Measurements from ENCODE around the gene FNBP1.
"Not testable (repeated sequence)": the region's sequence is repeated elsewhere in the genome, so short reads cannot be mapped to it uniquely, and the experiment has no call there.

The FNBP1 gene

GRCh38 chr9:129916707-129917106 lies 126.3 kb downstream of the FNBP1 start:
- no peak for DNase-seq

DNA sequence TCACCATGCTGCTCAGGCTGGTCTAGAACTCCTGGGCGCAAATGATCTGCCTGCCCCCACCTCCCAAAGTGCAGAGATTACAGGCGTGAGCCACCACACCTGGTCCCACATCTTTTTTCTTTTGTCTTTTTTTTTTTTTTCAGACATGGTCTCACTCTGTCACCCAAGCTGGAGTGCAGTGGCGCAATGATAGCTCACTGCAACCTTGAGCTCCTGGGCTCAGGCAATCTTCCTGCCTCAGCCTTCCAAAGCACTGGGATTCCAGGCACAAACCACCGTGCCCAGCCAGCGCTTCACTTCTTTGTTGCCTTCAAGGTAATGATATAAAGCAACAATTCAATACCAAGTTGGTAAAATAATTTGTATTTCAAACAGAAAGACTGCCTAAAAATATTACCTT lies 128.9 kb downstream of the FNBP1 start:
- no peak for DNase-seq

GRCh38 chr9:129910628-129911567 lies 132.1 kb downstream of the FNBP1 start:
- peak; percentile 99 for DNase-seq

GRCh38 chr9:129909851-129910250 lies 133.1 kb downstream of the FNBP1 start:
- no peak for DNase-seq

DNA sequence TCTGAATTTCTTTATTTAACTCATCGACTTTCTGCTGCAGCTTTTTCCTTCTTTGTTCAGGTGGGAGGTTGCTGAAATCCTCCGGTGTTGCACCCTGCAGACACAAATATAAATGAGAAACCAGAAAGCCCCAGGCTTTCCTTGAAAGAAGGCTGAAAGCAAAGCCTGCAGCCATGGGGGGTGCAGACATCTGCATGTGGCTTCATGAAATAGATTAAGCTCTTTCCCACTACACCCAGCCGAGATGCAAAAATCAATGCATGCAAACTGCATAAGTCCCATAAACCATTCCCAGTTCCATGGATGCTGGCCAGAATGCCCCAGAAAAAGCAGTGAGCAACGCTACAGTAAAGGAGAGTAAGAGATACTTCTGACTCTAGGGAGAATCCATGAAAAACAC lies 134.1 kb downstream of the FNBP1 start:
- DNase-seq, result no peak

DNA sequence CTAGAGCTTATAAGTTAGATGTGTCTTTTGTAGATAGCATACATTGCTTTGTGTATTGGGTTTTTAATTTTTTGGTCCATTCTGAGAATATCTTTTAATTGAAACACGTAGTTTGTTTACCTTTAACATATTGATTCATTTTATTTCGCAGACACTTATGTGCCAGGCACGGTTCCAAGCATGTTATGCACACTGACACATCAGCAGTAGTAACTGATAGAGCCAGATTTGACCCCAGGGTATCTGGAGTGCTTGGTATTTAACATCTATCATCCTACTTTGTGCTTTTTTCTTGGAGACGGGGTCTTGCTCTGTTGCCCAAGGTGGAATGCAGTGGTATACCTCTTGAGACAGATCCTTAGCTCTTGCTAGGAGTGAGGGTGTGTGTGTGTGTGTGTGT lies 135.8 kb downstream of the FNBP1 start:
- DNase-seq, result no peak

DNA sequence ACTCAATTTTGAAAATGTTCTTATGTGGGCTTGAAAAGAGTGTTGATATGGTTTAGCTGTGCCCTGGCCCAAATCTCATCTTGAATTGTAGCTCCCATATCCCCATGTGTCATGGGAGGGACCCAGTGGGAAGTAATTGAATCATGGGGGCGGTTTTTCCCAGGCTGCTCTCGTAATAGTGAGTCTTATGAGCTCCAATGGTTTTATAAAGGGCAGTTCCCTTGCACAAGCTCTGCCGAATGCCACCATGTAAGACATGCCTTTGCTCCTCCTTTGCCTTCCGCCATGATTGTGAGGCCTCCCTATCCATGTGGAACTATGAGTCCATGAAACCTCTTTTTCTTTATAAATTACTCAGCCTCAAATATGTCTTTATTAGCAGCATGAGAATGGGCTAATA lies 136.7 kb downstream of the FNBP1 start:
- DNase-seq, result no peak

GRCh38 chr9:129904734-129905133 lies 138.3 kb downstream of the FNBP1 start:
- DNase-seq, result no peak

GRCh38 chr9:129902740-129903134 lies 140.3 kb downstream of the FNBP1 start:
- DNase-seq, result no peak

DNA sequence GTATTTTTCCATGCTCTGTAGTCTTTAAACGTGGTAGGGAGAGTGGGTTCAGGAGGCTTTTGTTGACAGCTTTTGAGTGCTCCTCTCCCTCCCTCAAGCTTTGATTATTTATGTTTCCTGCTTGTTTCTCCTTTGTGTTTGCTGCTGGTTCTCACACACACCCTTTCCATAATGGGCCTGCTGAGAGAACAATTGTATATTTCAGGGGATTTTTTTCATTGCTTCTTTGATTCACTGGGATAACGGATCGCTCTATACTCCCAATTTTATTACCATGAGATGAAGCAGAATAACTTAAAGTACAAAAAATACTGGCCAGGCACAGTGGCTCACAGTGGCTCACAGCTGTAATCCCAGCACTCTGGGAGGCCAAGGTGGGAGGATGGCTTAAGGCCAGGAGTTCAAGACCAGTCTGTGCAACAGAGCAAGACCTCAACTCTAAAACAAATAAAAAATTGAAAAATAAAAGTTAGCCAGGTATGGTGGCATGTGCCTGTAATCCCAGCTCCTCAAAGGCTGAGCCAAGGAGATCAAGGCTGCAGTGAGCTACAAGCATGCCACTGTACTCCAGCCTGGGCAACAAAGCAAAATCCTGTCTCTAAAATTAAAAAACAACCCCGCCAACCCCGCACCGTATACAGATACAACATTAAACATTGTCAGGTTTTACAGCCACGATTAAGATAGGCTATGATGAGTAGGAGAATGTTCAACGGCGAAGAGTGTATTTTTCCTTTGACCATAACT lies 140.8 kb downstream of the FNBP1 start:
- no peak for DNase-seq

DNA sequence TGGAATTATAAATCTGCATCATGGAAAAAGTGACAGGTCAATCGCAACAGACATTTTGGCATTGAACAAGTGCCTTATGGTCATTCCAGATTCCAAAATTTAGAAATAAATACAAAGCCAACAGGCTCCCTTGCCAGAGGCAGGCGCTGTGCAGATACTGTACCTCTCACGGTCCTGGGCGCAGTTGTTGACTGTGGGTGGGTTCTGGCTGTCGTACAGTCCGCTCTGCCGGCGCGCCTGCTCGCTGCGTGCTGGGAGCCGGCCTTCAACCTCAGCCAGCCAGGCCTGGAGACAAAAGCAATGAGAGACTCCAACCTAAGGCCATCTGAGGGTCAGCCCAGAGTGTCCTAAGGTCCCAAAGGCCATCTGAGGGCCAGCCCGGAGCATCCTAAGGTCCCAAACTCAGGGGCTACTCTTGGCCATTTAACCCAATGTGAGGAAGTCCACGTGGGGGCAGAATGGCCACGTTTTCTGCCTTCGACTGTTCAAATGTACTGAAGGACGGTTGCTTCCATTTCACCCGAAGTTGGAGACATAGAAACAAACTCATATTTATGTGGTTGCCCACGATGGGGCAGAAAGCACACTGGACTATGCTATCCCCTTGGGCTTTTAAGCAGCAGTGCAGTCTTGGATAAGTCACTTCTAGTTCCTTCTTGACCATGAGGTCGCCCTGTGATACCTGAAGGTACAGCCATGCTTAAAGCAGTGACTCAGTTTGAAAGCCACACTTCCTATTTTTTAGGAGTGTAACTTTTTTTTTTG lies 142.5 kb downstream of the FNBP1 start:
- no peak for DNase-seq

GRCh38 chr9:129899620-129900019 lies 143.4 kb downstream of the FNBP1 start:
- no peak for DNase-seq

- peak; percentile 62 for DNase-seq
Measured at GRCh38 chr9:129898185-129898584, 144.8 kb downstream of the FNBP1 start.

DNA sequence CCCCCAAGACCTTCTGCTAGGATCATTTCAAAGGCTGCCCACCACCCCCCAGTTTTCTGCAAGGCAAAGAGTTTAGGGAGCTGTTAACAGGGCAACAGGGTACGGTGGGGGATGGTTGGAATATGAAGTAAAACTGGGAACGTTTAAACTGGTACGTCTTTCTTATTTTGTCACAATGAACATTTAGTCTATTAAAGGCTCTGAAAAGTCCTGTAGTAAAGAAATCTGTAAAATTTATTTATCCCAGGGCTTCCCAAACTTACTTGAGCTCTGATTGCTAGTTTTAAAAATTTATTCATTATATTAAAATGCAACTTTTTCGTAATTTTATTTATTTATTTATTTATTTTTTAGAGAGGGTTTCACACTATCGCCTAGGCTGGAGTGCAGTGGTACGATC lies 145.7 kb downstream of the FNBP1 start:
- no peak for DNase-seq

GRCh38 chr9:129895376-129896268 lies 147.4 kb downstream of the FNBP1 start:
- no peak for DNase-seq

DNA sequence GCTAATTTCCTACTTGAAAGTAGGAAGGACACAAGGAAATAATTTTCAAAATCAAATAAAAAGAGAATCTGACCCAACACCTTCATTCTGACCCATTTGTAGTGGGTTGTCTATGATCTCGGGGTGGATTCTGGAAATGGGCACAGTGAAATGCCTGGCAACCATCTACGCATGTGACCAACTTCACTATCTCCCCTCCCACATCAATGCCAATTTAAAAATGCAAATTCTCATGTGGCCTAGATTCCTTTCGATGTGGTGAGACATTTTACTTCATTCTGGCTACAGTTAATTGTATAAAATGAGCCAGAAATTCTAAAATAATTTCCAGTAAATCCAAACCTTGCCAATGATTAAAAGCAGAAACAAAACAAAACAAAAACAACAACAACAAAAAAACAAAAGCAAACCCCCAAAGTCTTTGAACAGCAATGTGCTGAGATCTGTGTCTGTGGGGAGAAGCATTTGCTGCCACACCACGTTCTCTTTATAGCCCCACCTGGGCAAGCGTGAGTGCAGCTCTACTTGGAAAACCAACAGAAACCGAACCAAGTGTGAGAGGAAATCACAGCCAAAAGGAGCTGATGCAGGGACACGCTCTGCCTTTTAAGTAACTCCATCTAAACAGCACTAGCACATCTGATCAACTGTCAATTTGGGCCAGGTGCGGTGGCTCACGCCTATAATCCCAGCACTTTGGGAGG lies 148.7 kb downstream of the FNBP1 start:
- no peak for DNase-seq

GRCh38 chr9:129891569-129891968 lies 151.4 kb downstream of the FNBP1 start:
- DNase-seq, result no peak

GRCh38 chr9:129890718-129891299 lies 152.2 kb downstream of the FNBP1 start:
- not testable (repeated sequence) for DNase-seq

GRCh38 chr9:129889941-129890717 lies 152.9 kb downstream of the FNBP1 start:
- no peak for DNase-seq

Measured in fibroblast of skin of back (primary cell).